Measurements from ENCODE around the gene NR1I2.

The NR1I2 gene

DNA sequence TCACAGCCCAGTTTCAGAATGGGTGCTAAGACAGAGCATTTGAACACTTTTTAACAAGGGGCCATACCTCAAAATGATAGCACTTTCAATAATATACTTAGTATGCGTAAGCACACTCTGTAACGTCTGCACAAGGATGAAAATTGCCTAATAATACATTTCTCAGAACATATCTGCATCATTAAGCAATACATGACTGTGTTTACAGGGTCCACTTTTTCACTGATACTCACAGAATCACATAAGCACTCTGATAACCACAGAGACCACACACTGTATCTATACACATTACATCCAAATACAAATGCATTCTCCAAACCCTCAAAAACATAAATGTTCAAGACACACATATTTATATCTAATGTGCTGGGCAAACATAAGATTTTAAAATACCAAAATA is 79.8 kb downstream of the NR1I2 start:
- H3K27ac ChIP-seq (ENCODE audit: low read length) = no peak overlapping the region
- H3K27me3 ChIP-seq (ENCODE audit: insufficient read depth, low read length) = no peaks in the 10 kb centered on the region
- H3K9ac ChIP-seq (ENCODE audit: low read depth, low read length) = no peak overlapping the region
- H3K4me3 ChIP-seq (ENCODE audit: low read length) = no peak overlapping the region
- H3K36me3 ChIP-seq (ENCODE audit: insufficient read depth, low read depth, low read length) = peaks cover 37% of the 10 kb centered on the region
- H3K9me3 ChIP-seq (ENCODE audit: insufficient read depth, low read depth, low read length) = peaks cover 15% of the 10 kb centered on the region
- no peaks in the 10 kb centered on the region for H3K4me1 ChIP-seq (ENCODE audit: insufficient read depth, low read length)

DNA sequence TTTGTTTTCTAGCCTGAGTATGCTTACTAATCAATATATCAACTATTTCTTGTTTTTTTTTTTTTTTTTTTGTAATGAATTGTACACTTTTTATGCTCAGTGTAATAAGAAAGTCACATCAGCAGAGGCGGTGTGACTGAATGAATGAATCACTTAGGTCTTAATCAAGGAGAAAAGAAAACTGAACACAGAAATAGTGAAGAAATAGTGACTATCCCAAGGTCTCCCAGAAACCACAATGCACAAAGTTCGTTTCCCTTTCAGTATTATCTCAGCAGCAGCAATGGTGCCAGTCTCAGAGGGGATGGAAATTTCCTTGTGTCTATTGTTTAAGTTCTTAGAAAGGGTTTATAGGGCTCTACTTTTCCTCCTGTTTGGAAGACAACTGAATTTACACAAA is 80.7 kb downstream of the NR1I2 start:
- no peak overlapping the region for H3K9ac ChIP-seq (ENCODE audit: low read depth, low read length)
- no peaks in the 10 kb centered on the region for H3K27me3 ChIP-seq (ENCODE audit: insufficient read depth, low read length)
- H3K36me3 ChIP-seq (ENCODE audit: insufficient read depth, low read depth, low read length) = peaks cover 28% of the 10 kb centered on the region
- peaks cover 9% of the 10 kb centered on the region for H3K9me3 ChIP-seq (ENCODE audit: insufficient read depth, low read depth, low read length)
- no peaks in the 10 kb centered on the region for H3K4me1 ChIP-seq (ENCODE audit: insufficient read depth, low read length)
- no peak overlapping the region for H3K27ac ChIP-seq (ENCODE audit: low read length)
- H3K4me3 ChIP-seq (ENCODE audit: low read length) = no peak overlapping the region

DNA sequence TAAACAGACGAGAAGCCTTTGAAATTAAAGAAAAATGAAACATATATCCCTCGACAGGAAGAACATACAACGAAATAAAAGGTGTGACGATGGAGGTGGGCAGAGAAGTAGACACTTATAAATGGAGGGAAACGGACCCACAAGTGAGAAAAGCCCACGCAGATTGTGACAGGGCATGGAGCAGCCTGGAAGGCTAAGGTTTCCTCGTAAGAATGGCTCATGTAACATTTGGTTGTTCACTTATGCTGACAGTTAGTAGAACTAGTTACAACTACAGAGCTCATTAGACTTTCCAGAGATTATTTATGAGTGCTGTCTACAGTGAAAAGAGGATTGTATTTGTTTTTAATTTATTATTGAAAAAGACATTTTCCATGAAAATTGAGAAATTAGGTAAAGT is 82.6 kb downstream of the NR1I2 start:
- H3K9ac ChIP-seq (ENCODE audit: low read depth, low read length) = no peak overlapping the region
- H3K27ac ChIP-seq (ENCODE audit: low read length) = no peak overlapping the region
- H3K9me3 ChIP-seq (ENCODE audit: insufficient read depth, low read depth, low read length) = no peaks in the 10 kb centered on the region; the same call in 1 of the 2 replicates
- H3K27me3 ChIP-seq (ENCODE audit: insufficient read depth, low read length) = no peaks in the 10 kb centered on the region
- peaks cover 21% of the 10 kb centered on the region for H3K36me3 ChIP-seq (ENCODE audit: insufficient read depth, low read depth, low read length)
- H3K4me1 ChIP-seq (ENCODE audit: insufficient read depth, low read length) = no peaks in the 10 kb centered on the region
- no peak overlapping the region for H3K4me3 ChIP-seq (ENCODE audit: low read length)

Data from iPS-20b (cell line).